MM.1S (cell line): ENCODE results near the gene MOB1A.

ENCODE experiments used
- EZH2 ChIP-seq: fragments of 300-600 bp; sonication (generic); optimal IDR thresholded peaks from 2 replicates; pipeline ENCODE3; 2017; ENCODE audit warnings: low read depth, mild to moderate bottlenecking, antibody characterized with exemption, low read length, mixed read lengths
- TF ChIP-seq, protein P1 (sequence below): fragments of 300-600 bp; sonication (generic); IDR thresholded peaks from 2 replicates; pipeline ENCODE4 v1.5.1; 2016; ENCODE audit warnings: antibody characterized with exemption, low read length, mixed read lengths

- TF ChIP-seq, protein P1, sequence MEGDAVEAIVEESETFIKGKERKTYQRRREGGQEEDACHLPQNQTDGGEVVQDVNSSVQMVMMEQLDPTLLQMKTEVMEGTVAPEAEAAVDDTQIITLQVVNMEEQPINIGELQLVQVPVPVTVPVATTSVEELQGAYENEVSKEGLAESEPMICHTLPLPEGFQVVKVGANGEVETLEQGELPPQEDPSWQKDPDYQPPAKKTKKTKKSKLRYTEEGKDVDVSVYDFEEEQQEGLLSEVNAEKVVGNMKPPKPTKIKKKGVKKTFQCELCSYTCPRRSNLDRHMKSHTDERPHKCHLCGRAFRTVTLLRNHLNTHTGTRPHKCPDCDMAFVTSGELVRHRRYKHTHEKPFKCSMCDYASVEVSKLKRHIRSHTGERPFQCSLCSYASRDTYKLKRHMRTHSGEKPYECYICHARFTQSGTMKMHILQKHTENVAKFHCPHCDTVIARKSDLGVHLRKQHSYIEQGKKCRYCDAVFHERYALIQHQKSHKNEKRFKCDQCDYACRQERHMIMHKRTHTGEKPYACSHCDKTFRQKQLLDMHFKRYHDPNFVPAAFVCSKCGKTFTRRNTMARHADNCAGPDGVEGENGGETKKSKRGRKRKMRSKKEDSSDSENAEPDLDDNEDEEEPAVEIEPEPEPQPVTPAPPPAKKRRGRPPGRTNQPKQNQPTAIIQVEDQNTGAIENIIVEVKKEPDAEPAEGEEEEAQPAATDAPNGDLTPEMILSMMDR: no peak
- no peak for TF ChIP-seq EZH2
Measured at GRCh38 chr2:74222300-74222650, 43.6 kb upstream of the MOB1A start.
